ENCODE measurements around the gene PBX3. TPM values are rescaled to one million over a fixed set of nuclear protein-coding genes. Genes with fewer than 3 reads are reported as not detected.

The PBX3 gene
- total and polyA plus RNA-seq, 9 of the 15 experiments (the other 6 are each of a cell fraction or from before 2014, with no cell fraction given): 0.14 to 5.8 (median 0.92) TPM

GRCh38 chr9:125706651-125707471 lies 40.3 kb upstream of the PBX3 start, which contains the start of gene MAPKAP1 (continued):
- TF ChIP-seq ZBTB34 (CRISPR knock-in tag; IDR thresholded peaks at IDR 0.05) (no peak), CBFB (CRISPR knock-in tag; IDR thresholded peaks at IDR 0.05) (no peak), MNT (conservative IDR thresholded peaks at IDR 0.05) (peak; percentile 77 to 83; a peak in 3 of 4 replicates), ATF1 (CRISPR knock-in tag; IDR thresholded peaks at IDR 0.05) (no peak), ATF1 (tag; IDR thresholded peaks at IDR 0.05) (peak; percentile 49), POLR2G (IDR thresholded peaks at IDR 0.05; ENCODE audit: low read depth, low read length) (peak; percentile 98), BDP1 (IDR thresholded peaks at IDR 0.05; ENCODE audit: insufficient read depth, insufficient read length) (no peak), DDX20 (tag; IDR thresholded peaks at IDR 0.05; ENCODE audit: low read depth) (no peak), ZBED1 (IDR thresholded peaks at IDR 0.05) (no peak), NFIX (CRISPR knock-in tag; IDR thresholded peaks at IDR 0.05; ENCODE audit: low read depth) (no peak), HSF4 (CRISPR knock-in tag; IDR thresholded peaks at IDR 0.05; ENCODE audit: borderline replicate concordance) (no peak), CREB3L1 (IDR thresholded peaks at IDR 0.05; ENCODE audit: borderline replicate concordance, low read depth) (no peak), NBN (IDR thresholded peaks at IDR 0.05; ENCODE audit: low read depth) (no peak), IFI16 (CRISPR knock-in tag; IDR thresholded peaks at IDR 0.05) (no peak), MTA2 (IDR thresholded peaks at IDR 0.05; ENCODE audit: low read depth) (peak; percentile 63; the same call in 1 of the 2 replicates), TCF3 (CRISPR knock-in tag; IDR thresholded peaks at IDR 0.05) (no peak), FOXJ3 (CRISPR knock-in tag; IDR thresholded peaks at IDR 0.05) (no peak), CREM (IDR thresholded peaks at IDR 0.05; ENCODE audit: low read depth) (0 out of 2 replicates have a peak, but pooled peaks have one; percentile 21), LCOR (CRISPR knock-in tag; IDR thresholded peaks at IDR 0.05) (no peak), CBX2 (IDR thresholded peaks at IDR 0.05; ENCODE audit: insufficient read depth, low read length, poor library complexity, severe bottlenecking) (no peak)
- TF ChIP-seq, protein P1, sequence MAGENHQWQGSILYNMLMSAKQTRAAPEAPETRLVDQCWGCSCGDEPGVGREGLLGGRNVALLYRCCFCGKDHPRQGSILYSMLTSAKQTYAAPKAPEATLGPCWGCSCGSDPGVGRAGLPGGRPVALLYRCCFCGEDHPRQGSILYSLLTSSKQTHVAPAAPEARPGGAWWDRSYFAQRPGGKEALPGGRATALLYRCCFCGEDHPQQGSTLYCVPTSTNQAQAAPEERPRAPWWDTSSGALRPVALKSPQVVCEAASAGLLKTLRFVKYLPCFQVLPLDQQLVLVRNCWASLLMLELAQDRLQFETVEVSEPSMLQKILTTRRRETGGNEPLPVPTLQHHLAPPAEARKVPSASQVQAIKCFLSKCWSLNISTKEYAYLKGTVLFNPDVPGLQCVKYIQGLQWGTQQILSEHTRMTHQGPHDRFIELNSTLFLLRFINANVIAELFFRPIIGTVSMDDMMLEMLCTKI (IDR thresholded peaks at IDR 0.05; ENCODE audit: partially characterized antibody): no peak
- TF ChIP-seq, protein P2, sequence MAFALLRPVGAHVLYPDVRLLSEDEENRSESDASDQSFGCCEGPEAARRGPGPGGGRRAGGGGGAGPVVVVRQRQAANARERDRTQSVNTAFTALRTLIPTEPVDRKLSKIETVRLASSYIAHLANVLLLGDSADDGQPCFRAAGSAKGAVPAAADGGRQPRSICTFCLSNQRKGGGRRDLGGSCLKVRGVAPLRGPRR (CRISPR knock-in tag; IDR thresholded peaks at IDR 0.05): no peak
